GM23338 (cell line): ENCODE results near the gene DNAJC8. TPM values are rescaled to one million over a fixed set of nuclear protein-coding genes. Genes with fewer than 3 reads are reported as not detected.

ENCODE experiments used
- ATAC-seq: fragments of 200-7000 bp; cut with Tn5 transposase; 3 replicates; pipeline ENCODE4 v1.9.1; 2020
- DNase-seq: peaks from one replicate; pipeline ENCODE4 v3.0.0-alpha.2; 2015; ENCODE audit warnings: low spot score
- H2AFZ ChIP-seq: fragments of 200-600 bp; sonication (generic); 2 replicates; pipeline ENCODE4 v1.8.0; 2016; ENCODE audit warnings: antibody characterized with exemption, mild to moderate bottlenecking, moderate library complexity
- H3F3A ChIP-seq: fragments of 200-600 bp; sonication (generic); replicated peaks from 2 replicates; pipeline ENCODE4 v1.8.0; 2017; ENCODE audit warnings: antibody characterized with exemption, mixed run types, low read depth
- H3K27ac ChIP-seq: fragments of 200-600 bp; sonication (generic); 2 replicates; pipeline ENCODE4 v1.6.1; 2016; ENCODE audit warnings: low read depth
- H3K27me3 ChIP-seq: fragments of 200-600 bp; sonication (generic); 2 replicates; pipeline ENCODE4 v1.8.0; 2016; ENCODE audit warnings: mild to moderate bottlenecking, mixed run types, moderate library complexity; ENCODE audit not compliant: insufficient read depth
- H3K36me3 ChIP-seq: fragments of 200-600 bp; sonication (generic); 2 replicates; pipeline ENCODE4 v1.8.0; 2016; ENCODE audit warnings: mild to moderate bottlenecking; ENCODE audit not compliant: insufficient read depth
- H3K4me1 ChIP-seq: fragments of 200-600 bp; sonication (generic); 2 replicates; pipeline ENCODE4 v1.8.0; 2016; ENCODE audit warnings: mild to moderate bottlenecking, moderate library complexity; ENCODE audit not compliant: insufficient read depth
- H3K4me2 ChIP-seq: fragments of 200-600 bp; sonication (generic); 2 replicates; pipeline ENCODE4 v1.7.1; 2017; ENCODE audit warnings: mixed run types
- H3K4me3 ChIP-seq: fragments of 200-600 bp; sonication (generic); 2 replicates; pipeline ENCODE4 v1.6.1; 2016; ENCODE audit warnings: mixed run types
- H3K79me2 ChIP-seq: fragments of 200-600 bp; sonication (generic); replicated peaks from 2 replicates; pipeline ENCODE4 v1.8.0; 2017; ENCODE audit warnings: mild to moderate bottlenecking; ENCODE audit not compliant: insufficient read depth
- H3K9me2 ChIP-seq: fragments of 200-600 bp; sonication (generic); 2 replicates; pipeline ENCODE4 v1.8.0; 2017; ENCODE audit not compliant: insufficient read depth
- H4K20me1 ChIP-seq: fragments of 200-600 bp; sonication (generic); replicated peaks from 2 replicates; pipeline ENCODE4 v1.8.0; 2017; ENCODE audit warnings: mild to moderate bottlenecking; ENCODE audit not compliant: insufficient read depth
- H3K27ac Mint-ChIP-seq: 2 replicates; pipeline ENCODE4 v1.8.0; 2020; ENCODE audit warnings: inconsistent platforms, mild to moderate bottlenecking, moderate library complexity, mixed read lengths
- H3K27me3 Mint-ChIP-seq: 3 replicates; pipeline ENCODE4 v1.8.0; 2022; ENCODE audit warnings: low read depth, mild to moderate bottlenecking, moderate library complexity, mixed read lengths, inconsistent platforms; ENCODE audit not compliant: insufficient read depth, poor library complexity
- H3K36me3 Mint-ChIP-seq: 3 replicates; pipeline ENCODE4 v1.8.0; 2021; ENCODE audit warnings: low read depth, mild to moderate bottlenecking, inconsistent platforms, moderate library complexity, mixed read lengths
- H3K4me1 Mint-ChIP-seq: 3 replicates; pipeline ENCODE4 v1.8.0; 2020; ENCODE audit warnings: mild to moderate bottlenecking, inconsistent platforms, mixed read lengths
- H3K4me3 Mint-ChIP-seq: 3 replicates; pipeline ENCODE4 v1.8.0; 2021; ENCODE audit warnings: moderate library complexity, mild to moderate bottlenecking, inconsistent platforms, mixed read lengths
- H3K9me3 Mint-ChIP-seq: 3 replicates; pipeline ENCODE4 v1.8.0; 2020; ENCODE audit warnings: moderate library complexity, mild to moderate bottlenecking, inconsistent platforms, mixed read lengths
- CREB1 ChIP-seq: fragments of 250-450 bp; sonication (Bioruptor Pico); IDR thresholded peaks from 2 replicates; pipeline ENCODE4 v1.5.0; 2020; ENCODE audit warnings: low read depth, mild to moderate bottlenecking, moderate library complexity
- CTCF ChIP-seq, 2 experiments: fragments of 200-600 bp in 1 of 2; sonication (generic) in 1 of 2; conservative IDR thresholded peaks; 2 replicates each; pipeline versions ENCODE4 v1.5.1 to v1.6.1; 2016 to 2017; ENCODE audit warnings: antibody characterized with exemption in 2 of 2, low read depth in 2 of 2, mild to moderate bottlenecking in 2 of 2, moderate library complexity in 1 of 2
- ETS1 ChIP-seq: IDR thresholded peaks from 2 replicates; pipeline ENCODE4 v1.6.1; 2016; ENCODE audit warnings: antibody characterized with exemption
- EZH2 ChIP-seq: fragments of 200-600 bp; sonication (generic); IDR thresholded peaks from one replicate; pipeline ENCODE4 v1.8.0; 2017; ENCODE audit warnings: antibody characterized with exemption, mild to moderate bottlenecking, low read depth; ENCODE audit not compliant: unreplicated experiment
- EZH2phosphoT487 ChIP-seq: fragments of 200-600 bp; sonication (generic); IDR thresholded peaks from one replicate; pipeline ENCODE4 v1.8.1; 2018; ENCODE audit warnings: antibody characterized with exemption; ENCODE audit not compliant: unreplicated experiment
- JUNB ChIP-seq: IDR thresholded peaks from one replicate; pipeline ENCODE4 v1.6.1; 2016; ENCODE audit warnings: antibody characterized with exemption; ENCODE audit not compliant: unreplicated experiment
- NANOG ChIP-seq: IDR thresholded peaks from 2 replicates; pipeline ENCODE4 v1.6.1; 2016; ENCODE audit warnings: antibody characterized with exemption, borderline replicate concordance
- POLR2AphosphoS5 ChIP-seq: IDR thresholded peaks from 2 replicates; pipeline ENCODE4 v1.6.1; 2016; ENCODE audit warnings: antibody characterized with exemption, low read depth
- REST ChIP-seq: IDR thresholded peaks from one replicate; pipeline ENCODE4 v1.6.1; 2018; ENCODE audit warnings: antibody characterized with exemption; ENCODE audit not compliant: unreplicated experiment
- STAT1 ChIP-seq: IDR thresholded peaks from one replicate; pipeline ENCODE4 v1.6.1; 2016; ENCODE audit warnings: antibody characterized with exemption; ENCODE audit not compliant: unreplicated experiment
- ZNF114 ChIP-seq: fragments of 250-450 bp; sonication (Bioruptor Pico); IDR thresholded peaks from 2 replicates; pipeline ENCODE4 v1.5.0; 2020; ENCODE audit warnings: mild to moderate bottlenecking, moderate library complexity
- ZNF331 ChIP-seq: fragments of 250-450 bp; sonication (Bioruptor Pico); IDR thresholded peaks from 2 replicates; pipeline ENCODE4 v1.5.0; 2020; ENCODE audit warnings: low read depth, mild to moderate bottlenecking, moderate library complexity
- ZNF462 ChIP-seq: fragments of 250-450 bp; sonication (Bioruptor Pico); IDR thresholded peaks from 2 replicates; pipeline ENCODE4 v1.5.0; 2020; ENCODE audit warnings: mild to moderate bottlenecking, moderate library complexity
- polyA plus RNA-seq: library from polyadenylated mRNA; unstranded; fragments of >200 nt; fragmentation: Nextera tagmentation; extraction: Ambion mirVana; gene quantifications from 2 replicates; pipeline ENCODE4 v1.2.1, GENCODE V29; 2016
- total RNA-seq: library from RNA; depleted of rRNA; stranded (reverse); fragments of >200 nt; shearing (Covaris generic); gene quantifications from 2 replicates; pipeline ENCODE4 v1.2.3, GENCODE V29; 2014

The DNAJC8 gene
- total and polyA plus RNA-seq, 2 experiments from 2014 or later = 67.3 to 210 TPM

- ATAC-seq (no peak), DNase-seq (no peak)
- Mint-ChIP-seq H3K9me3 (no peaks in the 10 kb centered on the region), H3K4me3 (peak overlapping the region; percentile 36; the same call in 2 of the 3 replicates), H3K27me3 (peaks cover 18% of the 10 kb centered on the region), H3K27ac (no peak overlapping the region), H3K36me3 (peaks cover 28% of the 10 kb centered on the region), H3K4me1 (peaks cover 56% of the 10 kb centered on the region)
- no peak for TF ChIP-seq CREB1 (CRISPR knock-in tag)
- no peak for TF ChIP-seq JUNB
- TF ChIP-seq ZNF331 = no peak
- no peak for TF ChIP-seq STAT1
- no peak for TF ChIP-seq EZH2phosphoT487
- no peak for TF ChIP-seq POLR2AphosphoS5
- TF ChIP-seq ZNF462 = no peak
- no peak for TF ChIP-seq EZH2
- no peak for TF ChIP-seq REST
- no peak for TF ChIP-seq ETS1
- TF ChIP-seq ZNF114 (CRISPR knock-in tag) = no peak
- TF ChIP-seq NANOG = no peak
- TF ChIP-seq CTCF (conservative IDR thresholded peaks at IDR 0.05; ENCODE audit: low read depth in 2 of 2) = no peak
- Histone ChIP-seq H3K4me1 (peaks cover 63% of the 10 kb centered on the region), H3K4me3 (no peak overlapping the region; the same call in 1 of the 2 replicates), H4K20me1 (peaks cover 74% of the 10 kb centered on the region), H3K79me2 (peaks cover 98% of the 10 kb centered on the region), H3K4me2 (peak overlapping the region; percentile 75), H3K9me2 (no peaks in the 10 kb centered on the region), H3K27me3 (no peaks in the 10 kb centered on the region), H3F3A (peaks cover 15% of the 10 kb centered on the region; the same call in 1 of the 2 replicates), H3K27ac (no peak overlapping the region), H2AFZ (no peak overlapping the region), H3K36me3 (peaks cover 5% of the 10 kb centered on the region; the same call in 1 of the 2 replicates)
These were observed 32.1 kb upstream of the DNAJC8 start for GRCh38 chr1:28264897-28265296.
